Stomach (tissue), 9 donors: ENCODE data around the gene PRKG1. TPM values are rescaled to one million over a fixed set of nuclear protein-coding genes. Genes with fewer than 3 reads are reported as not detected.
A peak's percentile ranks its signal among the peaks of the same experiment; 100 is the strongest.

Experiments
- DNase-seq, 2 donors: peaks; one replicate each; pipeline versions ENCODE4 v3.0.0 to v3.0.0-alpha.2; 2013 to 2019
- H3K27ac ChIP-seq, 5 donors: fragments of 200-600 bp in 4 of 5; sonication (generic) in 4 of 5; one replicate each; pipeline ENCODE4 v1.5.1; 2013 to 2019; ENCODE audit warnings: mild to moderate bottlenecking in 1 of 5, moderate library complexity in 1 of 5
- H3K27me3 ChIP-seq, 3 donors: fragments of 200-600 bp; sonication (generic); one replicate each; pipeline ENCODE4 v1.5.1; 2017 to 2019; ENCODE audit warnings: mixed run types in 1 of 3
- H3K36me3 ChIP-seq, 4 donors: fragments of 200-600 bp; sonication (generic); 1 replicate in 3 of 4; 2 replicates in 1 of 4; pipeline ENCODE4 v1.5.1; 2016 to 2019
- H3K4me1 ChIP-seq, 4 donors: fragments of 200-600 bp; sonication (generic); one replicate each; pipeline ENCODE4 v1.5.1; 2016 to 2019
- H3K4me3 ChIP-seq, 4 donors: fragments of 200-600 bp; sonication (generic) in 3 of 4; one replicate each; pipeline ENCODE4 v1.5.1; 2016 to 2019; ENCODE audit warnings: mild to moderate bottlenecking in 1 of 4
- H3K9me3 ChIP-seq, 4 donors: fragments of 200-600 bp; sonication (generic); one replicate each; pipeline ENCODE4 v1.5.1; 2016 to 2019
- CTCF ChIP-seq, 7 experiments: fragments of 450-650 bp in 4 of 7; fragments of 200-600 bp in 3 of 7; sonication (generic) in 3 of 7; IDR thresholded peaks; one replicate each; pipeline ENCODE4 v1.5.1; 2016 to 2019; ENCODE audit warnings: antibody characterized with exemption in 7 of 7, control low read depth in 2 of 7, mild to moderate bottlenecking in 1 of 7
- EP300 ChIP-seq: sonication (generic); formaldehyde crosslinking; IDR thresholded peaks from one replicate; pipeline ENCODE4 v1.6.1; 2017; ENCODE audit warnings: antibody characterized with exemption
- POLR2A ChIP-seq, 4 donors: fragments of 450-650 bp; IDR thresholded peaks; one replicate each; pipeline ENCODE4 v1.6.1; 2016; ENCODE audit warnings: antibody characterized with exemption in 4 of 4, control low read depth in 2 of 4, mild to moderate bottlenecking in 1 of 4, moderate library complexity in 1 of 4
- POLR2AphosphoS5 ChIP-seq, 3 donors: sonication (generic); formaldehyde crosslinking; IDR thresholded peaks; one replicate each; pipeline ENCODE4 v1.6.1; 2016; ENCODE audit warnings: antibody characterized with exemption in 3 of 3
- WGBS, 5 donors: extraction: QIAGEN DNeasy Blood & Tissue Kit in 3 of 5; methylation state at CpG; one replicate each; pipeline versions ENCODE4 v1.1.5 to v1.1.7; 2013 to 2018; 5-methylcytosine and 5-hydroxymethylcytosine counted together
- intact Hi-C: fragments of 100-400 bp; cut with DNase I; formaldehyde crosslinking; loops from one replicate; pipeline ENCODE4 v1.15.1; 2023; ENCODE audit warnings: low total_unique reads
- polyA plus RNA-seq, 3 donors: library from polyadenylated mRNA; stranded (reverse); fragments of 200-250 nt; gene quantifications; one replicate each; pipeline ENCODE4 v1.2.3, GENCODE V29; 2013
- total RNA-seq, 5 donors: library from RNA; depleted of rRNA; stranded (reverse); fragments of >200 nt; gene quantifications; one replicate each; pipeline versions ENCODE4 v1.1.0 to v1.2.3, GENCODE V29; 2014 to 2016
- donor health status: healthy with polysubstance abuse.
- donor health status: Bipolar disorder and iron deficiency.
- donor health status: healthy.

The PRKG1 gene
- total and polyA plus RNA-seq, 8 donors, result 1.5 to 89.2 (median 14.3) TPM

GRCh38 chr10:51421853-51422252 lies 347.6 kb downstream of the PRKG1 start:
- TF ChIP-seq EP300, result no peak
- no peak for TF ChIP-seq POLR2AphosphoS5 (IDR thresholded peaks at IDR 0.05)
- TF ChIP-seq POLR2A (IDR thresholded peaks at IDR 0.05), result no peak
- Histone ChIP-seq H3K27me3 (no peaks in the 10 kb centered on the region), H3K4me1 (peaks cover 0 to 13% (median 6%) of the 10 kb centered on the region in 4 donors), H3K36me3 (no peaks in the 10 kb centered on the region), H3K27ac (peak overlapping the region in 3 of 5 donors; percentile 46 to 59 (median 47)), H3K9me3 (no peaks in the 10 kb centered on the region), H3K4me3 (no peak overlapping the region)
- DNase-seq, result no peak
- WGBS, 5 donors, result 72 to 81% (median 77%) methylated on average over 1 of the region's 1 CpG
- intact Hi-C loops, result no loop called here

DNA sequence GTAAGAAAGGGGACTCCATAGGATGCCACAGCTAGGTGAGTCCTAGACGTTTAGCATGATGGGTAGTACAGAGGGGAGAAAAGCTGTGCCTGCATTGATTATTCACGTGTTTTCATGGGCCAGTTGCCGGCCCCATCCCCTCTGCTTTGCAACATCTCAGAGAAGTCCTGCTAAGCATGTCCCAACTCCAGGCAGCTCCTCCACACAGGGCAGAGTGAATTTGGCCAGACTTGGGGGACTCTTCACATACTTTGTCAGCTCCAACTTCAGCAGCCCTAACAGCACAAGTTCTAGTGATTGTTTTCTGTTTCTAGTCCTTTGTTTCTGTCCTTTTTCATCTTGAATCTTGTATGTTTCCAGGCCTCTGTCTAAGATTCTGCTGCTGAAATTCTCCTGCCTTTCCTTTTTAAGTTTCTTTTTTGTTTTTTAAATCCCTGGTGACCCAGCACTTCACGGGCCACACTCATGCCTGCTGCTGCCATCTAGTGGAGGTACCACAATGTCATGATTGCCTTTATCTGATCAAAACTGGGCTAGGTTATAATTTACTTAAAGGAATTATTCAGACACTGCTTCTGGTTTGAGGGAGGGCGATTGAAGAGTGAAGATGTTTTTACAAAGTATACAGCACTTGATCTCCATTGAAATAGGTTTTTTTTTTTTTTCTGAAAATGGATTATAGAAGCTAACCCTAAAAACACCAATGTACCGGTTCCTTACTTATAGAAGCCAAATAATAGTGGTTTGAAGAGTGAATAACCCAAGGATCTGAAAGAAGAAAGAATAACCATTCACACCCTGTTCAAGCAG lies 348.2 kb downstream of the PRKG1 start:
- H3K27ac ChIP-seq, result peak overlapping the region in 3 of 5 donors; percentile 46 to 59 (median 47)
- no peaks in the 10 kb centered on the region for H3K9me3 ChIP-seq
- no peak for TF ChIP-seq EP300
- peak in 5 of 7 experiments; percentile 43 to 76 (median 58) for TF ChIP-seq CTCF (IDR thresholded peaks at IDR 0.05)
- peak in 1 of 3 donors; percentile 28 for TF ChIP-seq POLR2AphosphoS5 (IDR thresholded peaks at IDR 0.05)
- DNase-seq, result peak; percentile 67 to 86
- no peaks in the 10 kb centered on the region for H3K27me3 ChIP-seq
- no peak overlapping the region for H3K4me3 ChIP-seq
- peaks cover 0 to 13% (median 6%) of the 10 kb centered on the region in 4 donors for H3K4me1 ChIP-seq
- H3K36me3 ChIP-seq, result no peaks in the 10 kb centered on the region
- WGBS, 5 donors, result 48 to 61% (median 57%) methylated on average over 6 of the region's 6 CpGs
- intact Hi-C loops, result no loop called here

DNA sequence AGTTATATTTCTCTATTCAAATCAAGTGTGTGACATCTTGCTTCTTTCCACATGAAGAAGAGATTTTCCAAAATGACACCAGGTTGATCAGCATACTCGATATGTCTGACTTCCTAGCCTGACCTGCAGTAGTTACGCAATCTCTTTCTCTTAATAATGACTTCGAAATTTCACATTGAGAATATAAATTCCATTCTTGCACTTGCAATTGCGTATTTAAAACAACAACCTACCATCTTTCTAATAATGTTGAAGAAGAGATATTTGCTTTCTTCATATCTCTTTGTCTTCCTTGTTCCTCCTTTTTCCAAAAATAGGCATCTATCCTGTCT lies 348.8 kb downstream of the PRKG1 start:
- H3K4me1 ChIP-seq, result peaks cover 0 to 13% (median 6%) of the 10 kb centered on the region in 4 donors
- WGBS, 5 donors, result 63 to 79% (median 64%) methylated on average over 4 of the region's 4 CpGs
- no peak overlapping the region for H3K27ac ChIP-seq
- no peaks in the 10 kb centered on the region for H3K27me3 ChIP-seq
- H3K36me3 ChIP-seq, result no peaks in the 10 kb centered on the region
- H3K4me3 ChIP-seq, result no peak overlapping the region
- DNase-seq, result no peak
- intact Hi-C loops, result no loop called here
- no peaks in the 10 kb centered on the region for H3K9me3 ChIP-seq
- TF ChIP-seq EP300 (no peak), POLR2A (IDR thresholded peaks at IDR 0.05) (no peak), CTCF (IDR thresholded peaks at IDR 0.05) (no peak), POLR2AphosphoS5 (IDR thresholded peaks at IDR 0.05) (no peak)

DNA sequence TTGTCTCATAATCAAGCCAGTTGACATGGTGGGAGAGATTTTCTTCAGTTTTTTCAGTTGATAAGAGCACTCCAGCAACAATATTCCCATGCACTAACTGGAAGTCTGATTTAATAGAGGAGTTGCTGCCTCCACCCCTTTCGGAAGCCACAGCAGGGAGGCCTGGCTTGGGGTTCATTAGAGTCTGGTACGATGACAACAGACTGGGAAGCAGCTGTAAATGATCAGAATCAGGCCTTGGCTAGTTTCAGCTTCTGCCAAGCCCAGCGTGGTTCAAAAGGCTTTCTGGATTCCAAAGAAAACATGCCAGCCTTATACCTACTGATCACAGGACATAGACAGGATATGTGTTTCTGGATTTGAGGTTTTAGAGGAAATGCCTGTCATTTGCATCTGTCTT lies 351.1 kb downstream of the PRKG1 start:
- Histone ChIP-seq H3K4me3 (no peak overlapping the region), H3K4me1 (peaks cover 0 to 13% (median 6%) of the 10 kb centered on the region in 4 donors), H3K27me3 (no peaks in the 10 kb centered on the region), H3K27ac (no peak overlapping the region), H3K9me3 (no peaks in the 10 kb centered on the region), H3K36me3 (no peaks in the 10 kb centered on the region)
- 63 to 76% (median 71%) methylated on average over 3 of the region's 3 CpGs for WGBS, 5 donors
- no peak for TF ChIP-seq EP300
- no peak for TF ChIP-seq POLR2AphosphoS5 (IDR thresholded peaks at IDR 0.05)
- TF ChIP-seq CTCF (IDR thresholded peaks at IDR 0.05), result no peak
- no peak for TF ChIP-seq POLR2A (IDR thresholded peaks at IDR 0.05)
- intact Hi-C loops, result no loop called here
- peak in 1 of 2 donors; percentile 39 for DNase-seq

- Histone ChIP-seq H3K36me3 (no peaks in the 10 kb centered on the region), H3K27me3 (no peaks in the 10 kb centered on the region), H3K9me3 (no peaks in the 10 kb centered on the region), H3K4me1 (peaks cover 0 to 2% (median under 1%) of the 10 kb centered on the region in 4 donors), H3K27ac (no peak overlapping the region), H3K4me3 (no peak overlapping the region)
- TF ChIP-seq POLR2A (IDR thresholded peaks at IDR 0.05), result no peak
- intact Hi-C loops, result no loop called here
- WGBS, 5 donors, result 91 to 96% (median 95%) methylated on average over 2 of the region's 2 CpGs
- DNase-seq, result no peak
These were observed 353.5 kb downstream of the PRKG1 start for GRCh38 chr10:51427758-51428157.
